GM21367 (cell line): ENCODE measurements around the gene ZDHHC23.

Experiments
- ATAC-seq: cut with Tn5 transposase; IDR thresholded peaks from one replicate; pipeline ENCODE4 v1.9.1; 2021; ENCODE audit not compliant: unreplicated experiment

ZDHHC23 gene

GRCh38 chr3:113985541-113985940 lies 37.7 kb downstream of the ZDHHC23 start:
- peak; percentile 75 for ATAC-seq

GRCh38 chr3:114005481-114005880 lies 57.7 kb downstream of the ZDHHC23 start:
- peak; percentile 83 for ATAC-seq

GRCh38 chr3:114011059-114011797 lies 63.4 kb downstream of the ZDHHC23 start:
- peak; percentile 78 for ATAC-seq
